Epithelial cell of esophagus (primary cell): ENCODE results near the gene OR9G1.
"Not testable (repeated sequence)": the region's sequence is repeated elsewhere in the genome, so short reads cannot be mapped to it uniquely, and the experiment has no call there.

Experiments used
- DNase-seq: peaks from one replicate; pipeline ENCODE4 v3.0.0; 2010; ENCODE audit warnings: low read depth
- H3K4me3 ChIP-seq: 2 replicates; pipeline ENCODE4 v1.5.1; 2011; ENCODE audit warnings: mild to moderate bottlenecking, low read length, control low read depth
- CTCF ChIP-seq: IDR thresholded peaks from 2 replicates; pipeline ENCODE4 v1.5.1; 2011; ENCODE audit warnings: low read depth, mild to moderate bottlenecking, low read length, control low read depth, inconsistent platforms; ENCODE audit not compliant: insufficient read depth; ENCODE audit errors: missing control alignments

Gene OR9G1

GRCh38 chr11:56698795-56699194 is at the start of gene OR9G1:
Gene OR9G1 (plus strand): TSS chr11:56699095. CDS start chr11:56700388, 1,293 bp downstream.
- no peak for DNase-seq
- TF ChIP-seq CTCF = no peak
- no peak within 1 kb of the TSS for H3K4me3 ChIP-seq

- TF ChIP-seq CTCF = no peak
- H3K4me3 ChIP-seq = no peak overlapping the region
- DNase-seq = no peak
Observed at GRCh38 chr11:56659755-56660154, 39.1 kb upstream of the OR9G1 start.

GRCh38 chr11:56663386-56663785 is 35.5 kb upstream of the OR9G1 start, which contains the start of gene OR5AR1:
Gene OR5AR1 (plus strand): TSS chr11:56663686. CDS start chr11:56663686, 0 bp downstream.
- no peak for DNase-seq
- no peak within 1 kb of the TSS for H3K4me3 ChIP-seq
- no peak for TF ChIP-seq CTCF

- H3K4me3 ChIP-seq = no peak overlapping the region
- DNase-seq = peak; percentile 63
- no peak for TF ChIP-seq CTCF
Observed at GRCh38 chr11:56670984-56671383, 27.9 kb upstream of the OR9G1 start.

- H3K4me3 ChIP-seq = no peak overlapping the region
- TF ChIP-seq CTCF = no peak
- no peak for DNase-seq
Observed at GRCh38 chr11:56688554-56689100, 10.3 kb upstream of the OR9G1 start.

- not testable (repeated sequence) for DNase-seq, H3K4me3 ChIP-seq
Observed at GRCh38 chr11:56691179-56691578, 7.7 kb upstream of the OR9G1 start.

GRCh38 chr11:56693428-56693827 is 5.5 kb upstream of the OR9G1 start:
- H3K4me3 ChIP-seq = no peak overlapping the region
- no peak for DNase-seq
- TF ChIP-seq CTCF = no peak
